Measurements from ENCODE around the gene ANKMY1. TPM values are rescaled to one million over a fixed set of nuclear protein-coding genes. Genes with fewer than 3 reads are reported as not detected.
"Not testable (repeated sequence)": the region's sequence is repeated elsewhere in the genome, so short reads cannot be mapped to it uniquely, and the experiment has no call there.

The ANKMY1 gene
- total RNA-seq, 1 donor from 2014 or later, result 6.6 TPM

DNA sequence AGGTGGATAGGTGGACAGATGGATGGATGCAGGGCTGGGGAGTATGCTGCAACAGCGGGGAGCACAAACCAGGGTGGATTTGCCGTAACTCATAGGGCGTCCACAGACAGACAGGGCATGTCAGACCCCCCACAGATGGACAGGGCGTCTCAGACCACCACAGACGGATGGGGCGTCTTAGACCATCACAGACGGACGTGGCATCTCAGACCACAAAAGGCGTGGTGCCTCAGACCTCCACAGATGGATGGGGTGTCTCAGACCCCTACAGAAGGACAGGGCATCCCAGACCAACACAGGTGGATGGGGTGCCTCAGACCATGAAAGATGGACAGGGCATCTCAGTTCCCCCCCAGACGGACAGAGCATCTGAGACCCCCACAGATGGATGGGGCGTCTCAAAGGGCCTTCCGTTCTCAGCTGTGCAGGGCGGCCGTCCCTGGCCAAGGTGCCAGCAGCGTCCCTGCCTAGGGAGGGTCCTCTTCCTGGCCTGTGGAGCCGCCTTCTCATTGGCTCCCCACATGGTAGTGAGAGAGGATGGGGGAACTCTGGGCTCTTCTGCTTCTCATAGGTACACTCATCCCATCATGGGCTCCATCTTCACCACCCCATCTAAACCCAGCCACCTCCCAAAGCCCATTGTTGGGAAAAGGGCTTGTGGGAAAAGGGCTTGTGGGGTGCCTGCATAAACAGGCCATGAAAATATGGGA lies 2.1 kb downstream of the ANKMY1 start:
- DNase-seq, result no peak

DNA sequence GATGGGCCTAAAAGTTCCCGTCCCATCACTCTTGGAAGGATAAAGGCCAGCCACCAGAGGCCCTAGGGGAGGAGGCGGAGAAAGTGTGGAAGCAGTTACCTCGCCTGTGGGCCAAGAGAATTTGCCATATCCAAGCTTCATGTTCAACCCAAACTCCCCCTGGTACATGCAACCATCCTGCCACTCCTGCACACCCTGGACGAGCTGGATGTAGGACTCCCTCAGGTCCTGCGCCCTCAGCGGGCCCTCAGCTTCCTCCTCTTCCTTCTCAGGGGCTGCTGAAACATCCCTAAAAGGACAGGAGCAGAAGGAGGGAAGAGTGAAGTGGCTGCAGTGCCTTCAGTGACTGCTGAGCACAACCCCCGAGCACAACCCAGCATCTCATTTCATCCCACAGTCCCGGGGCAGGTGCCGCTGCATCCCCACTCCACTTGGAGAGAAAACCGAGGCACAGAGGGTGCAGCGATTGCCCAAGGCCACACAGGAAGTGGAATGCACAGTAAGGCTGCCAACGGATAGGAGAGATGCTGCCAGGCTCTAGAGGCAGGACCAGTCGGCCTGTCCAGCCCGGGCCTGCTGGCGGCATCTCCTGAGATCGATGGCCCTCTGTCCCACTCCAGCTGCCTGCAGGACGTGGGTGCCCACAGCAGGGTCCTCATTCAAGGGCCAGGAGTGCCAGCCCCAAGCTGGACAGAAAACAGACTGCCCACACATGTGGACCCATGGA lies 2.9 kb downstream of the ANKMY1 start:
- no peak for DNase-seq

DNA sequence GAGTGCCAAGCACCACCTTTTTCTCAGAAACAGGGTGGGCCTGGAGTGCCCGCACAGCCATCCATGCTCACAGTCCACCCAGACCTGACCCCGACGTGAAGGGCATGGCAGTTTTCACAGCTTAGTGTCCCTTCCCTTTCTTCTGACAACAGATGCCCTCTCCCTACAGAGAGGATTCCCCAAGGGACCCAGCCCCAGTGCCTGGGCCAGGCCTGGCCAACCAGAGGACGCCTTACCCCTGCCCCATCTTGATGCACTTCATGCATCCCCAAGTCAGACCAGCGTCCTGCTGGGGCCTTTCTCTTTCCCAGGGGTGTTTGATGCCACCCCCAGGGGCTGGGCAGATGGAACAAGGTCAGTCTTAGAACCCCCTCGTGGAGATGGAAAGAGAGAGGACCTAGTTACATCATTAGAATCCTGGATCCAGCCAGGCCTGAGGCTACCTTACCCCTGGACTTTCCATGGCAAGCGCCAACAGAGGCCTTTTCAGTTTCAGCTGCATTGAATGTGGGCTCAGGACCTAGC lies 3.8 kb downstream of the ANKMY1 start:
- no peak for DNase-seq

DNA sequence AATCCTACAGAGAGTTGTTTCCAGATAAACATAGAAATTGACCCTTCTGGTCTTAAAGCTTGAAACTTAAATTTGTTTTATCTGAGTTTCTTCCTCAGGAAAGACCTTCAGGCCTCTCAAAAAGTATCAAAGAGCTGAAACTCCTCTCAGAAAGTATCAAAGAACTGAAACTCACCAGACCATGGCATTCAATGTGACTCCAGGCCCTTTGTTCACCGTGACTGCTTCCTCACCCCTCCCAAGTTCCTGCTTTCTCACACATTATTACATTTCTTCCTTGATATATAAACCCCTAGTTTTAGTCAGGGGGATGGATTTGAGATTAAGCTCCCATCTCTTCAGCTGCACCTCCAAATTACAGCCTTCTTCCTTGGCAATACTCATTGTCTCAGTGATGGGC lies 6.0 kb downstream of the ANKMY1 start:
- DNase-seq, result no peak

DNA sequence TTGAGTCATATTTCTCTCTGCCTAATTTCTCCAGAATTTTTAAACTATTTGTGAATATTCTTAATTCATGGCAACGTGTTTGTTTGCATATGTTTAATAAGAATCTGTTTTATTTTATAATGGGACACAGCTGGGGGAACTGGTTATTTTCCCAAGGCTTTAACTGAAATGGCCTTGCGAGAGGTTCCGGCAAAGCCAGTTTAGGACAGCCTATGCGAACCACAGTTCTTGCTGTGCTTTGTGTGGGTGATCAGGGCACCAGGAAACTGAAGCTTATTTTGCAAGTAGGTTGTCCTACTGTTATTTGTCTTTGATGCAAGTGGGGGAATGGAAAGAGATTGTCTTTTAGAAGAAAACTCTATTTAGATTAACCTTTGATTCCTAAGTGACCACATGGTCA lies 6.5 kb downstream of the ANKMY1 start:
- DNase-seq, result no peak

DNA sequence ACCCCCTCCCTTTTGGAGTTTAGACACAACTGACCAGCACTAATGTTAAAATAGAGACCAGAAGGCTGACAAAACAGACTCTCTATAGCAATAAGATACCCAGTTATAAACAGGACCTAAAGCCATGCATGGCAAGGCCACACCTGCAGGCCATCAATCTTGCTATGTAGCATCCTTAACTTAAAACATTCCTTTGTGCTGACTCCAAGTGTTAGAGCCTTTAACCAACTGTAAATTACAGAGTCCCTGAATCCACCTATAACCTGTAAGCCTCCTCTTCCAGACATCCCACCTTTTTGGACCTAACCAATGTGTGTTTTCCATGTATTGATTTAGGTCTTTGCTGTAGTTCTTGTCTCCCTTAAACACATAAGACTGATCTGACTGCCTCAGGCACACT lies 17.9 kb downstream of the ANKMY1 start:
- no peak for DNase-seq

DNA sequence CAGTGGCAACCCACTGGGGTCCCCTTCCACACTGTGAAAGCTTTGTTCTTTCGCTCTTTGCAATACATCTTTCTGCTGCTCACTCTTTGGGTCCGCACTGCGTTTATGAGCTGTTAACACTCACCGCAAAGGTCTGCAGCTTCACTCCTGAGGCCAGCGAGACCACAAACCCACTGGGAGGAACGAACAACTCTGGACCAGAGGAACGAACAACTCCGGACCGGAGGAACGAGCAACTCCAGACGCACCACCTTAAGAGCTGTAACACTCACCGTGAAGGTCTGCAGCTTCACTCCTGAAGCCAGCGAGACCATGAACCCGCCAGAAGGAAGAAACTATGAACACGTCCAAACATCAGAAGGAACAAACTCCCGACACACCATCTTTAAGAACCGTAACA lies 18.7 kb downstream of the ANKMY1 start:
- DNase-seq, result not testable (repeated sequence)

DNA sequence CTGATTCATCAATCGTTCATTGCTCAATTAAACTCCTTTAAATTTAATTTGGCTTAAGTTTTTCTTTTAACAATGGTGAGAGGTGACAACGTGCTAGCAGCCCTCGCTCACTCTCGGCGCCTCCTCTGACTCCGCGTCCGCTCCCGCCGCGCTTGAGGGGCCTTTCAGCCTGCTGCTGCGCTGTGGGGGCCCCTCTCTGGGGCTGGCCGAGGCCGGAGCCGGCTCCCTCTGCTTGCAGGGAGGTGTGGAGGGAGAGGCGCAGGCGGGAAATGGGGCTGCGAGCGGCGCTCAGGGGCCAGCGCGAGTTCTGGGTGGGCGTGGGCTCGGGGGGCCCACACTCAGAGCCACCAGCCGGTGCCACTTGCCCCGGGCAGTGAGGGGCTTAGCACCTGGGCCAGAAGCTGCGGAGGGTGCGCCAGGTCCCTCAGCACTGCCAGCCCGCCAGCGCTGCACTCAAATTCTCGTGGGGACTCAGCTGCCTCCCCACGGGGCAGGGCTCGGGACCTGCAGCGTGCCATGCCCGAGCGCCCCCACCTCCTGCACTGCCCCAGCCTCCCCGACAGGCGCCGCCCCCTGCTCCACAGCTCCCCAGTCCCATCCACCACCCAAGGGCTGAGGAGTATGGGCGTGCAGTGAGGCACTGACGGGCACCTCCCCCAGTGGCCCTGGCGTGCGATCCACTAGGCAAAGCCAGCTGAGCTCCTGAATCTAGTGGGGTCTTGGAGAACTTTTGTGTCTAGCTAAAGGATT lies 19.6 kb downstream of the ANKMY1 start:
- no peak for DNase-seq

DNA sequence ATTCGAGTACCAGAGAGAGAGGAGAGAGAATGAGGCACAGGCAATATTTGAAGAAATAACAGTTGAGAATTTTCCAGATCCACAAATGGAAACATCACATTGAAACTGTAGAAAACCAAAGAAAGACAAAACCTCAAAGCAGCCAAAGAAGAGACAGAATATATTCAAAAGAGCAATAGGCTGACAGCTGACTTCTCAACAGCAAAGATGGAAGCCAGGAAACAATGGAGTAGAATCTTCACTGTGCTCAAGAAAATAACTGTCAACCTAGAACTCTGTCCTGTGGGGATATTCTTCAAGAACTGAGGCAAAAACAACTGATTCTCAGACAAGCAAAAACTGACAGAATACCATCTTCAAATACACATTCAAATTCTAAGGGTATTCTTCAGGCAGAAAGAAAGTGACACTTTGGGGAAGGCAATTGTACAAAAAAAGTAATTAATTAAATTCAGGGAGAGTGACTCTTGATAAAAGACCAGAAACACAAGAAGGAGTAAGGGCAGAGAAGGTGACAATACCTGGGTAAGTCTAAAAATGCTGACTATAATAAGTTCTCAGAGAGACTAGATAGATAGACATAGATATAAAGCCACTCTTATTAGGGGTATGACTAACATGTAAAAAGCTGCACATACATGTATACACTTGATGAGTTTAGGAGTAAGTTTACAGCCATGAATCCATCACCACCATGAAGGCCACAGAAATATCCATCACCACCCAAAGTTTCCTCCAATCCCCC lies 25.6 kb downstream of the ANKMY1 start:
- DNase-seq, result no peak

DNA sequence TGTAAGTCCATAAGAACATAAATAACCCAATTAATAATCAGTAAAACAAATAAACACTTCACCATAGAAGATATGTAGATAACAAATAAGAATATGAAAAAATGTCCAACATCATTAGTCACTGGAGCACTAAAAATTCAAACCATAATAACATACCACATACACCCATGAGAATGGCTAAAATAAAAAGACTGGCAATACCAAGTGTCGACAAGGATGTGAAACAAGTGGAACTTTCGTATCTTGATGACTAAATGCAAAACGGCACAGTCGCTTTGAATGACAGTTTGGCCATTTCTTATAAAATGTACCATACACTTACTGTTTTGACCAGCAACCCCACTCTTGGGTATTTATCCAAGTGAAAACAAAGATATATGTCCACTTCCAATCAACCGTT lies 26.8 kb downstream of the ANKMY1 start:
- no peak for DNase-seq

DNA sequence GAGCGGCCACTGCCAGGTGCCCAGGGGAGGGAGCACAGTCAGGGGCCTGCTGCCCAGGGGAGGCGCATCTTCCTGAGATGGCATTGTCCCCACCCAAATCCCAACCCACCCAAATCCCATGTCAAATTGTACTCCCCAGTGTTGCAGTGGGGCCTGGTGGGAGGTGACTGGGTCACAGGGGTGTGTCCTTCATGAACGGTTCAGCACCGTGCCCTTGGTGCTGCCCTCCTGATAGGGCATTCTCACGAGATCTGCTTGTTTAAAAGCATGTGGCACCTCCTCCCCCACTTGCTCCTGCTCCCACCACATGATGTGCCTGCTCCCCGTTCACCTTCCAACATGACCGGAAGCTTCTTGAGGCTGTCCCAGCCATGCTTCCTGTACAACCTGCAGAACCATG lies 27.6 kb downstream of the ANKMY1 start:
- DNase-seq, result no peak

DNA sequence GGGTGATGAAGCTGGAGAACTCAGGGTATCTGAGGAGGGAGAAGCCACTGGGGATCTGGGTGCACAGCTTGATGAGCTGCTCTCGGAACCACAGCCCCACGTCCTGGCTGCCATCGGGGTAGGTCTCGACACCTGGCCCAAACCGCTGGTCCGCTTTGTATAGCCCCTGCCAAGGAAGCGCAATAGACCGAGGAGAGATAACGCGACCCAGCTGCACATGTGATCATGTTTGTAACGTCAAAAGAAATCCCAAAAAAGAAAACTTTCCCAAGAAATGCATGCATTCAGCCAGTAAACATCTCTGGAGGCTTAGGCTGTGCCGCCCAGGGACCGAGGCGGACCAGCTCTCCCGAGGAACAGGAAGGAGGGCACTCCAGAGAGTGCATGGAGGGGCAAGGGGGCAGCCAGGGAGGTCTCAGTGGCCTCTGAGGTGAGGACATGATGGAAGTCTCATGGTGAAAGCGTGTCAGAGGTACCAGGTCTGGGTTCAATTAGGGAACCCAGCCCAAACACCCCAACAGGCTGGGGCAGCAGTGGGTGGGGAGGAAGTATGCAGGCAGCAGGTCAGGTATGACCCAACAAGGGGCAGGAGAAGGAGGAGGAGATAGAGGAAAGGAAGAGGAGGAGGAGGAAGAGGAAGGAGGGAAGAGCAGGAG lies 28.3 kb downstream of the ANKMY1 start:
- no peak for DNase-seq

DNA sequence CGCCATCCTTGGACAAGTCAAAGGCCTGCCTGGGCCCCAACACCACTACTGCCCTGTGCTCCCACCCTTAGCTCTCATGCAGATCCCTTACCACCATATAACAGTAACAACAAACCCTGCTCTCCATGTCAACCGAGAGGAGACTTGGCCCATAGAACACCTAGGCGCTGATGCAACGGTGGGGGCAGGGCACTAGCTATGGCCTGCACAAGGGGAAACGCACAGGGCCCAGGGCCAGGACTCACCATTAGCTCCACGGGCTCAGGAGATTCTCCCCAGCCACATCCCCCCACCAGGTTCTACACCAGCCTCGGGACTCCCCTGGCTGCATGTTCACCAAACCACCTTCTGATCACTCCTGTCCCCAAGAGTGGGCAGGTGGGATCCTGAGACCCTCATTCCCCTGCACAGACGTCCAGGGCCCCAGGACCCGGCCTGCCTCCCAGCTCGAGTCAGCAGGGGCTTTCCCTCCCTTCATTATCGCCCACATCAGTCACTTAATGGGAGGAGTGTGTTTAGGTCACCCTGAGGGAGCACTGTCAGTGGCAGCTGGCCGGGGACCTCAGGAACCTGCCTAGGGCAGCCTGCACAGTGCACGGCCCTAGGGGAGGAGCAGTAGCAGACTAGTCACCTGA lies 29.3 kb downstream of the ANKMY1 start:
- no peak for DNase-seq

DNA sequence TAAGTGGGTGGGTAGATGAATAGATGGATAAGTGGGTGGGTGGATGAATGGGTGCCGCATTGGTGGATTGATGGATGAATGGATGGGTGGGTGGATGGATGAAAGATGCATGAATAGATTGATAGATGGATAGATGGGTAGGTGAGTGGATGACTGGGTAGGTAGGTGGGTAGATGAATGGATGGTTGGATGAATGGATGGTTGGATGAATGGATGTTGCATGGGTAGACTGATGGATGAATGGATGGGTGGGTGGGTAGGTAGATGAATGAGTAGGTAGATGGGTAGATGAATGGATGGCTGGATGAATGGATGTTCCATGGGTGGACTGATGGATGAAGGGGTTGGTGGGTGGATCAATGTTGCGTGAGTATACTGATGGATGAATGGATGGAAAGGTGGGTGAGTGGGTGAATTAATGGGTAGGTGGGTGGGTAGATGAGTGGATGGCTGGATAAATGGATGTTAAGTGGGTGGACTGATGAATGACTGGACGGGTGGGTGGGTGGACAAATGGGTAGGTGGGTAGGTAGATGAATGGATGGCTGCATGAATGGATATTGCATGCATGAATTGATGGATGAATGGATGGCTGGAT lies 30.5 kb downstream of the ANKMY1 start:
- DNase-seq, result no peak

DNA sequence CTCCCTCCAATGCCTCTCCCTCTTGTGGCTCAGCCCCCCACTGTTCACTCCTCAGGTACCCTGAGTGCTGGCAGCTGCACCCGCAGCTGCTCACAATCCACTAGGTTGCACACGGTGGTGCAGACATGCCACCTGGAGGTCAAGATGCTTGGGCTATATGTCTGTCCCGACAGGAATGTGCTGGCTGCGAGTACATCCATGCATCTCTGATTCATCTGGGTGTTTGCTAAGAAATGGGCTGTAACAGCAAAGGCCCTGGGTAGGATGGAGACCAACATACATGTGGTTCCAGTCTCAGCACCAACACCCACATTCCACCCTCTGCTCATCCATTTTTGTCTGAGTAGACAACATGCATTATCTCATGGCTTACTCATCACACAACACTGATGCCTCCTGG lies 31.3 kb downstream of the ANKMY1 start:
- DNase-seq, result no peak

DNA sequence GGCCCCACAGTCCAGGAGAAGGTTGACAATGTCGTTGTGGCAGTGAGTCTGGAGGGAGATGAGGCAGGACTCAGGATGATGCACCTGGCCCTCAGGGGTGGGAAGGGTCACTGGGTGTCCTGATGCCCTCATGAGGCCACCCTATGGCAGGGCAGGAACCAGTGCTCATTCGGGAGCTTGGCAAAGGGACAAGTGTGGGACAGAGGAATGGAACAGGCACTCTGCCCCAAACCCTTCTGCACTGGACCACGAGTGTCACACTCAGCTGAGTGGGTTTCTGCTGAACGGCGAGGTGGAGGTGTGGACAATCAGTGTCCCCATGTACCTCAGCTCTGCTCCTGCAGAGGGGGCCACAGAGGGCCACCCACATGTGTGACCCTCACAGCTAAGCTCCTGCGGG lies 32.0 kb downstream of the ANKMY1 start:
- DNase-seq, result no peak

DNA sequence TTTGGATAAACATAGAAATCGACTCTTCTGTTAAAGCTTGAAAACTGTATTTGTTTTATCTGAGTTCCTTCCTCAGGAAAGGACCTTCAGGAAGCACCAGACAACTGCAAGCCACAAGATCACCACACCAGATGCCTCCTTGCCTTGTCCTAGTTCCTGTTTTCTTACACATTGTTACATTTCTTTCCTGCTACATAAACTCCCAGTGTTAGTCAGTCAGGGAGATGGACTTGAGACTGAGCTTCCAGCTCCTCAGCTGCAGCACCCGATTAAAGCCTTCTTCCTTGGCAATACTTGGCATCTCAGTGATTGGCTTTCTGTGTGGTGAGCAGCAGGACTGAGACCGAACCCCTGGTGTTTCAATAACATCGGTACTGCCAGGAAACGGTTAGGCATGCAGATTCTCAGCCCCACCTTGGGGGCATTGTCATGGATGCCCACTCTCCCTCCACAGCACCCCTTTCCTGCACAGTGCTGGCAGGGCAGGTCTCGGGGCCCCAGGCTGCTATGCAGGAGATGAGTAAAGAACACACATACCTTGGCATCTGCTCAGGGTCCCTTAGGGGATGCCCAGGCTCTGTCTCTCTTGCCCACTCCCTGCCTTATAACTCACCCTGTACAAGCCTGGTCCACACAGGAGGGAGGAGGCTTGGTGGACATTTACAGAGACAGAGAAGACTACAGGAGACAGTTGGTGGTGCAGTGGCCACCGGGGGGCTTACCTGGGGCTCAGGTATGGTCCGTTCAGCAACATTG lies 32.6 kb downstream of the ANKMY1 start:
- no peak for DNase-seq

DNA sequence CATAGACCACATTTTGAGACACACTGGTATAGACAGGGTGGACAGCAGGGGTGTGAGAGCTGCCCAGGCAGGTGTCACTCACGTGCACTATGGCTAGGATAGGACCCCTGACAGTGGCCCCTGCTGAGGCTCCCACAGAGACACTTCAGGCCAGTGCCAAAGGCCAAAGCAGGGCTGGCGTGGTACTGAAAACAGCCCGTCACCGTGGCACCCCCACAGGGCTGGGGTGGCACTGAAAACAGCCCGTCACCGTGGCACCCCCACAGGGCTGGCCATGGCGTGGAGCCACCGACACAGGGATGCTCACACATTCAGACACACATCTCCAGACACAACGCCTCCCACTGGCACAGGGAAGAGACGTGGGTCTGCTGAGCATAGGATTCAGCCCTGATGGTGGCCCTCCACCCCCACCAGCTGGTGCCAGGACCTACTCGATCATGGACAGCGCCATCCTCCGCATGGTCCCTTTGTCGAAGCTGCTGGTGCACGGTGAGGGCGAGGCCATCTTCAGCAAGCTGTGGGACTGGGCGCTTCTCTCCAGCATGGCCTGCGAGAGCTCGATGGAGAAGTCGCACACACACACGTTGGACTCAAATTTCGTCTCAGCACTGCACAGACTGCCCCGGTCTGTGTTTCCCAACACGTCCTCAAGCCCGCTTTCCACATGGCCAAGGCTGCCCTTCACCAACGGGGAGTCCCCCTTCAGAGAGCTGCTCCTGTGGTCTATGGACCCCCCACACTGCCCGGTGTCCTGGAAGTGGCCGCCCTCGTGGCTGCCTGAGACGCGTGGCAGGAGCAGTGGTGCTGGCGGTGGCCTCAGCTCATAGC lies 34.1 kb downstream of the ANKMY1 start:
- DNase-seq, result no peak

DNA sequence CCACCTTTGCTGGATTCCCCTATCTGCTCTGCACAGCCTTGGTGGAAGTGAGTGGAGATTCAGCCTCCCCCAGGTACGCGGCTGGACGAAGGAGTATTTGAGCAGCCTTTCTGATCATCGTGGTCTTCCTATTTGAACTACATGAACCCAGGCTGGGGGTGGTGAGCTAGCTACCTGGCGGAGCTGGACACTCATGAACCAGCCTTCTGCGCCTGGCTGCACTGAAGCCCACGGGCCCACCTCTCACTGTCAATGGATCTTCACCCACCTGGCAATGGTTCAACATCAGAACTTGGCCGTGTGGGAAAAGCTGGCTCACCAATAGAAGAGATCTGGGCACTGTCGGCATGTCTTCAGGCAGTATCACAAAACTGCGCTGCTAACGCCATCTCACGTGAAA lies 35.4 kb downstream of the ANKMY1 start:
- no peak for DNase-seq

Data from tongue (tissue), 2 donors.